NCI-H226 (cell line): ENCODE measurements around the gene TSHZ2.

Experiments used
- DNase-seq: peaks from one replicate; pipeline ENCODE4 v3.0.0-alpha.2; 2015

The TSHZ2 gene

GRCh38 chr20:53216478-53216855 is 244.3 kb downstream of the TSHZ2 start:
- DNase-seq, result no peak

- DNase-seq, result no peak
These were observed 244.9 kb downstream of the TSHZ2 start for GRCh38 chr20:53216856-53217576.

DNA sequence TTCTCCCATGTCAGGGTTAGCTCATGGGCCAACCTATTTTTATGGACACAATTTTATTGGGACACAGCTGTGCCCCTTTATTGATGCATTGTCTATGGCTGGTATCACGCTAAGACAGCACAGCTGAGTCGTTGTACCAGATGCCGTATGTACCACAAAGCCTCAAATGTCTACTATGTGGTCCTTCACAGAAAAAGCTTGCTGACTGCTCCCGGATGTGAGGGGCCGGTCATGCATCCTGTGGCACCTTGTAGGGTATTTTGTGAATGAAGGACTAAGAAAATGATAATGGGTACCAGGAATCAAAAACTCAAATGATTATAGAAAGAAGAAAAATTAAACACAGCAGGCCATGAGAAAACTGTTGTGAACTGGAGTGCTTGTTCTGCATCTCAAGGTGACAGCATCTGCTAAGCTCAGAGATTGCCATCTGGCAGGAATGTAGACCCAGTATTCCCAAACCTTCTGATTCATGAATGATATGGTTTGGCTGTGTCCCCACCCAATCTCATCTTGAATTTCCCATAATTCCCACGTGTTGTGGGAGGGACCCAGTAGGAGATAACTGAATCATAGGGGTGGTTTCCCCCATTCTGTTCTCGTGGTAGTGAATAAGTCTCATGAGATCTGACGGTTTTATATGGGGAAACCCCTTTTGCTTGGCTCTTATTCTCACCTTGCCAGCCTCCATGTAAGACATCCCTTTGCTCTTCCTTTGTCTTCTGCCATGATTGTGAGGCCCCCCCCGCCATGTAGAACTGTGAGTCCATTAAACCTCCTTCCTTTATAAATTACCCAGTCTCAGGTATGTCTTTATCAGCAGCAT is 248.5 kb downstream of the TSHZ2 start:
- DNase-seq, result no peak

DNA sequence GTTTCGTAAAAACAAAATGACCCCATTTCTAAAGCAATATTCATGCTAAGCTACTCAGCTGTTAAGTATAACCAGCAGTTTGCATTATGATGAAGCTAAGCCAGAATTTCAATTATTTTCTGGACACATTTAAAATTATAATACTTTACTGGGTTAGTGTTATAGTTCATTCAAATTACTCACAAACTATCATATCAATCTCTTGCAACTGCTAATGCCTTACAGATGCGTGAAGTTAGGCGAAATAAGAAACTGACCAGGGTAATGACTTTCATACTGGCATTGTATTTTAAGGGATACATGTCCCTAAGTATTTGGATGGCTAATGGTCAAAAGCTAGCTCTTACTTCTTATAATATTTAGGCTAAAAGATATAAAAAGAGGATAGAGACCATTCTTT is 249.6 kb downstream of the TSHZ2 start:
- DNase-seq, result no peak

- no peak for DNase-seq
These were observed 250.3 kb downstream of the TSHZ2 start for GRCh38 chr20:53222416-53222815.

GRCh38 chr20:53222932-53223331 is 250.8 kb downstream of the TSHZ2 start:
- no peak for DNase-seq

DNA sequence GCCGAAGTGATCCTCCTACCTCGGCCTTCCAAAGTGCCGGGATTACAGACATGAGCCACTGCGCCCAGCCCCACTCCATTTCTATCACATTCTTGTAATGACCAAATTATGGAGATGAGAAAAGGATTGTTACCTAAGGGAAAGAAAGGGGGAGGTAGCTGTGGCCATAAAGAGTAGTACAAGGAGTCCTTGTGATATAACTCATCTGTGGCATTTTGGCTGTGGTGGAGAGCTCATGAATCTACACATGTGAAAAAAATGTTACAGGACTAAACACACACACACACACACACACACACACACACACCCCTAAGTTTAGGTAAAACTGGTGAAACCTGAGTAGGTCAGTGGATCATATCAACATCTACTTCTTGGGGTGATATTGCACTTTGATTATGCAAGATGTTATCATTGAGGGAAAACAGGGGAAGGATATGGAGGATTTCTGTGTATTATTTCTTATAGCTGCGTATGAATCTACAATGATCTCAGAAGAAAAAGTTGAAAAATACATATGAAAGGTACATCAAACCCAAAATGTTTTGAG is 251.5 kb downstream of the TSHZ2 start:
- no peak for DNase-seq

- DNase-seq, result no peak
These were observed 252.7 kb downstream of the TSHZ2 start for GRCh38 chr20:53224851-53225250.

DNA sequence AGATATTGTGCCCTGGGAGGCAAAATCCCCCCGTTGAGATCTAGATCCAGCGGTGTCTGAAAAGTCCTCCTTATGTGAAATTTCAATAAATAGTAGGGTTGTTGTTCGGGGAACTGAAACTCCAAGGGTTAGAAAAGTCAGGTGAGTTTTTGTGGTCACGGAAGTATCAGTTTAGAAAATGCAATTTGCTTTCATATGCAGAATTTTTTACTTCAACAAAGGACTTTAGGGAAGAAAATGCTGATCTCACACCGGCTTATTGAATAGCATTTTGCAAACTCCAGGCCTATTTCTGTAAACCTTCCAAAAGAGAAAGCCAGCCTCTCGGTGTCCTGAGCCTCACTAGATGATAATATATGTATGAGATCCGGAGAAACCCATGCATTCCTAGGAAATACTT is 254.7 kb downstream of the TSHZ2 start:
- no peak for DNase-seq

GRCh38 chr20:53227523-53227922 is 255.4 kb downstream of the TSHZ2 start:
- DNase-seq, result no peak

DNA sequence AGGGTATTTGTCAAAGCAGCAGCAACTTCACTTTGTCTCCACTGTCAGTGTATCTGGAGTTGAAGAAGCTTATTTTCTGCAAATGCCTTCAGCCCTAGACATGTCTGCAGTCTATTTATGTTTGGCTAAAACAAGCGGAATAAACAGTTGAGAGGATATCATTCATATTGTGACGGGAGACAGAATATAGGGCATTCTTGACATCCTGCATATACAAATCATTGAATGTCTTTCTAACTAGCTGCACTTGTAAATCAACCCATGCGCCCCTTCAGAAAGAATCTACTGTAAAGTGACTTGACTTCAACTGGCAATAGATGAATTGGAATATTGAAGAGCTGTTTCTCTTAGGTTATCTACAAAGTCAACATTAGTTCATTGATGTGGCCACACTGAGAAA is 258.9 kb downstream of the TSHZ2 start:
- no peak for DNase-seq

GRCh38 chr20:53237461-53237860 is 265.3 kb downstream of the TSHZ2 start:
- no peak for DNase-seq

- DNase-seq, result no peak
These were observed 266.0 kb downstream of the TSHZ2 start for GRCh38 chr20:53238121-53238660.

DNA sequence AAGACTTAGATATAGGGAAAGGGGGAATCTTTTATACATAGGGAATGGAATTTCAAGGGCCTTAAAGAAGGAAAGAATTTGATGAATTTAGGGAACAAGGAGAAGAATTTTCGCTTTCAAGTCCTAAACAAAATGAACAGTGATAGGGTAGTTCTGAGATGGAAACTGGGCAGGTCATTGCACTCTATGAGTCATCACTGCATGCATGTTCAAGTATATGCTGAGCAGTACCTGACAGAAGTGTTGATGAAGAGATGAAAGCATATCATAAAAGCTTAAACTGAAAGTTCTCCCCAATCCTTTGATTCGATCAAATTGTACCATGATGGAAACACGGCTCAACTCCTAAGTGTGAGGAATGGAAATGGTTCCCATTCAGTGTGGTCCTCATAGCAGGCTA is 271.0 kb downstream of the TSHZ2 start:
- DNase-seq, result no peak

- no peak for DNase-seq
These were observed 272.6 kb downstream of the TSHZ2 start for GRCh38 chr20:53244711-53245110.

DNA sequence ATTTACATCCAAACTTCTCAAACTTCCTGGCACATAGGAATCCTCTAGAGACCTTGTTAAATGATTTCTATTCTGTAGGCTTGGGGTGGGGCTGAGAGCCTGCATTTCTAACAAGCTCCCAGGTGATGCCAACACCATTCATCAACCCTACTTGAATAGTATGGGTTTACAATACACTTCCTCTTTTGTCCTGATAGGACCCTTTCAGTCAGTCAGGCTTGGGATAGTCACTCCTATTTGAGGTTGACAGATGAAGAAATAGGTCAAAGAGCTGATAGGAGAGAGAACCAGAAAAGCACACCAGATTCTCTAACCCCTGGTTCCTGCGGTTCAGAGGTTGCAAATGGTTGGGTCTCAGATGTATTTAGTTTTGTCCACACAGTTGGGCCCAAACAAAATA is 273.4 kb downstream of the TSHZ2 start:
- DNase-seq, result no peak

GRCh38 chr20:53247468-53248103 is 275.4 kb downstream of the TSHZ2 start:
- DNase-seq, result no peak

DNA sequence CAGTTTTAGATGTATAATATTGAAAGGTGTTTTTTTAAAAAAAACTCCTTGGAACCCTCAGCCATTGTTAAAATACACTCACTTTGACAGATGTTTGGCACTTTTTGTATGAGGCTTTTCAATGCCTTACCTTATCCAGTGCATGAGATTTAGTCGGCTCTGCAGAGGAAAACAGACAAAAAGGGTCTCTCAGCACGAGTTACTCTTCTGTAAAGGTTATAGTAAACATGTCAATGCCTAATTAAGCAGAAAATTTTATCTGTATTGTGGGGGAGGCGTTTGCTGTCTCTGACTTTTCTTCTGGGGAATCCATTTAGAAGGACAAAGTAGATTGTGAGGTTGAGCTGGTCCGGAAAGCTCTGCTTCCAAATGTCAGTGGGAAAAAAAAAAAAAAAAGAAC is 278.3 kb downstream of the TSHZ2 start:
- DNase-seq, result no peak

GRCh38 chr20:53252002-53252401 is 279.8 kb downstream of the TSHZ2 start:
- no peak for DNase-seq

DNA sequence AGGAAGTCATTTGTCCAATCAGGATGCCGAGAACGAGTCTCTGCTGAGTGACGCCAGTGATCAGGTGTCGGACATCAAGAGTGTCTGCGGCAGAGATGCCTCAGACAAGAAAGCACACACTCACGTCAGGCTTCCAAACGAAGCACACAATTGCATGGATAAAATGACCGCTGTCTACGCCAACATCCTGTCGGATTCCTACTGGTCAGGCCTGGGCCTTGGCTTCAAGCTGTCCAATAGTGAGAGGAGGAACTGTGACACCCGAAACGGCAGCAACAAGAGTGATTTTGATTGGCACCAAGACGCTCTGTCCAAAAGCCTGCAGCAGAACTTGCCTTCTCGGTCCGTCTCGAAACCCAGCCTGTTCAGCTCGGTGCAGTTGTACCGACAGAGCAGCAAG is 281.5 kb downstream of the TSHZ2 start:
- no peak for DNase-seq

DNA sequence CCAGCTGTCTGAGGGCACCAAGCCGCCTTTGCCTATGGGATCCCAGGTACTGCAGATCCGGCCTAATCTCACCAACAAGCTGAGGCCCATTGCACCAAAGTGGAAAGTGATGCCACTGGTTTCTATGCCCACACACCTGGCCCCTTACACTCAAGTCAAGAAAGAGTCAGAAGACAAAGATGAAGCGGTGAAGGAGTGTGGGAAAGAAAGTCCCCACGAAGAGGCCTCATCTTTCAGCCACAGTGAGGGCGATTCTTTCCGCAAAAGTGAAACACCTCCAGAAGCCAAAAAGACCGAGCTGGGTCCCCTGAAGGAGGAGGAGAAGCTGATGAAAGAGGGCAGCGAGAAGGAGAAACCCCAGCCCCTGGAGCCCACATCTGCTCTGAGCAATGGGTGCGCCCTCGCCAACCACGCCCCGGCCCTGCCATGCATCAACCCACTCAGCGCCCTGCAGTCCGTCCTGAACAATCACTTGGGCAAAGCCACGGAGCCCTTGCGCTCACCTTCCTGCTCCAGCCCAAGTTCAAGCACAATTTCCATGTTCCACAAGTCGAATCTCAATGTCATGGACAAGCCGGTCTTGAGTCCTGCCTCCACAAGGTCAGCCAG is 283.0 kb downstream of the TSHZ2 start:
- no peak for DNase-seq

GRCh38 chr20:53258741-53259140 is 286.6 kb downstream of the TSHZ2 start:
- DNase-seq, result no peak

- DNase-seq, result no peak
These were observed 288.0 kb downstream of the TSHZ2 start for GRCh38 chr20:53260168-53260567.
